Neural cell (in vitro differentiated cells): ENCODE results near the gene SPECC1.

Source experiments
- MXI1 ChIP-seq: fragments of 450-650 bp; conservative IDR thresholded peaks from 2 replicates; pipeline ENCODE4 v1.6.1; 2014; ENCODE audit warnings: antibody characterized with exemption, mild to moderate bottlenecking; ENCODE audit not compliant: poor library complexity, severe bottlenecking
- POLR2AphosphoS5 ChIP-seq: IDR thresholded peaks from 2 replicates; pipeline ENCODE4 v1.6.1; 2012

GRCh38 chr17:20236578-20237227 is 227.5 kb downstream of the SPECC1 start:
- TF ChIP-seq MXI1 (no peak), POLR2AphosphoS5 (no peak)
